Skeletal muscle cell (primary cell): ENCODE results near the gene EBP.

Source experiments
- DNase-seq: peaks from one replicate; pipeline ENCODE4 v3.0.0-alpha.2; 2010; ENCODE audit warnings: low read depth
- H3K4me3 ChIP-seq: 2 replicates; pipeline ENCODE4 v1.5.1; 2011; ENCODE audit warnings: low read depth, mild to moderate bottlenecking, control low read depth, low read length, moderate library complexity

Gene EBP

GRCh38 chrX:48491809-48492208, 29.8 kb upstream of the EBP start:
- DNase-seq, result no peak
- no peak overlapping the region for H3K4me3 ChIP-seq

- DNase-seq, result peak; percentile 22
- no peak overlapping the region for H3K4me3 ChIP-seq
Observed at GRCh38 chrX:48492293-48492910, 29.2 kb upstream of the EBP start.

GRCh38 chrX:48493890-48494364, 27.7 kb upstream of the EBP start:
- no peak for DNase-seq
- H3K4me3 ChIP-seq, result no peak overlapping the region

- H3K4me3 ChIP-seq, result no peak overlapping the region
- no peak for DNase-seq
Observed at GRCh38 chrX:48496660-48497059, 24.9 kb upstream of the EBP start.

- H3K4me3 ChIP-seq, result no peak overlapping the region
- no peak for DNase-seq
Observed at GRCh38 chrX:48497871-48498270, 23.7 kb upstream of the EBP start.

- DNase-seq, result peak; percentile 63
- no peak overlapping the region for H3K4me3 ChIP-seq
Observed at GRCh38 chrX:48498374-48498809, 23.2 kb upstream of the EBP start.

- no peak overlapping the region for H3K4me3 ChIP-seq
- no peak for DNase-seq
Observed at GRCh38 chrX:48504261-48504660, 17.3 kb upstream of the EBP start.

- no peak for DNase-seq
- H3K4me3 ChIP-seq, result no peak overlapping the region
Observed at GRCh38 chrX:48505481-48505880, 16.1 kb upstream of the EBP start.

- no peak for DNase-seq
- no peak overlapping the region for H3K4me3 ChIP-seq
Observed at GRCh38 chrX:48507246-48507645, 14.4 kb upstream of the EBP start.

GRCh38 chrX:48508400-48509244, 13.0 kb upstream of the EBP start, which contains the start of gene PORCN:
TSS of gene PORCN (plus strand) at chrX:48508992. CDS start at chrX:48509821, 829 bp downstream.
- DNase-seq, result no peak
- H3K4me3 ChIP-seq, result peak within 1 kb of the TSS; percentile 69

GRCh38 chrX:48509245-48509590, 12.4 kb upstream of the EBP start:
- no peak for DNase-seq
- H3K4me3 ChIP-seq, result peak overlapping the region; percentile 69

GRCh38 chrX:48509619-48510018, 12.0 kb upstream of the EBP start:
- H3K4me3 ChIP-seq, result peak overlapping the region; percentile 69
- DNase-seq, result no peak

- no peak overlapping the region for H3K4me3 ChIP-seq
- no peak for DNase-seq
Observed at GRCh38 chrX:48511560-48511959, 10.0 kb upstream of the EBP start.

GRCh38 chrX:48512371-48512935, 9.2 kb upstream of the EBP start:
- DNase-seq, result no peak
- no peak overlapping the region for H3K4me3 ChIP-seq

GRCh38 chrX:48513670-48514069, 7.9 kb upstream of the EBP start:
- H3K4me3 ChIP-seq, result no peak overlapping the region
- DNase-seq, result no peak

- no peak overlapping the region for H3K4me3 ChIP-seq
- no peak for DNase-seq
Observed at GRCh38 chrX:48514126-48514806, 7.3 kb upstream of the EBP start.

- DNase-seq, result no peak
Observed at GRCh38 chrX:48514868-48515460, 6.6 kb upstream of the EBP start.

GRCh38 chrX:48515842-48516241, 5.8 kb upstream of the EBP start:
- DNase-seq, result no peak
- no peak overlapping the region for H3K4me3 ChIP-seq

More at GRCh38 chrX:48514868-48515460, 6.6 kb upstream of the EBP start:
- H3K4me3 ChIP-seq, result no peak overlapping the region

- no peak overlapping the region for H3K4me3 ChIP-seq
- DNase-seq, result no peak
Observed at GRCh38 chrX:48516285-48516684, 5.3 kb upstream of the EBP start.

GRCh38 chrX:48516987-48517386, 4.6 kb upstream of the EBP start:
- no peak overlapping the region for H3K4me3 ChIP-seq
- DNase-seq, result no peak
